Thyroid gland (tissue), 4 donors: ENCODE results near the gene LUC7L. TPM values are rescaled to one million over a fixed set of nuclear protein-coding genes. Genes with fewer than 3 reads are reported as not detected.

Experiments used
- DNase-seq, 2 donors: peaks; one replicate each; pipeline ENCODE4 v3.0.0-alpha.2; 2019
- H3K27ac ChIP-seq, 3 donors: fragments of 200-600 bp; sonication (generic); 1 replicate in 2 of 3; 2 replicates in 1 of 3; pipeline ENCODE4 v1.5.1; 2016 to 2019; ENCODE audit warnings: mild to moderate bottlenecking in 1 of 3, moderate library complexity in 1 of 3
- H3K27me3 ChIP-seq: fragments of 200-600 bp; sonication (generic); one replicate; pipeline ENCODE4 v1.5.1; 2019
- H3K36me3 ChIP-seq, 2 donors: fragments of 200-600 bp; sonication (generic); one replicate each; pipeline ENCODE4 v1.5.1; 2016 to 2019
- H3K4me1 ChIP-seq, 2 donors: fragments of 200-600 bp; sonication (generic); one replicate each; pipeline ENCODE4 v1.5.1; 2017 to 2019
- H3K4me3 ChIP-seq, 3 donors: fragments of 200-600 bp; sonication (generic); replicated peaks in 1 of 3; 1 replicate in 2 of 3; 2 replicates in 1 of 3; pipeline ENCODE4 v1.5.1; 2016; ENCODE audit warnings: mild to moderate bottlenecking in 1 of 3
- H3K9me3 ChIP-seq: fragments of 200-600 bp; sonication (generic); one replicate; pipeline ENCODE4 v1.5.1; 2017
- CTCF ChIP-seq, 6 experiments: fragments of 200-600 bp in 3 of 6; fragments of 450-650 bp in 3 of 6; sonication (generic) in 3 of 6; IDR thresholded peaks; one replicate each; pipeline ENCODE4 v1.5.1; 2016 to 2019; ENCODE audit warnings: antibody characterized with exemption in 6 of 6, mild to moderate bottlenecking in 2 of 6, inconsistent platforms in 1 of 6, moderate library complexity in 1 of 6
- POLR2A ChIP-seq, 2 donors: fragments of 450-650 bp; IDR thresholded peaks; one replicate each; pipeline ENCODE4 v1.6.1; 2017; ENCODE audit warnings: antibody characterized with exemption in 2 of 2, mild to moderate bottlenecking in 2 of 2, moderate library complexity in 1 of 2
- WGBS, 2 donors: methylation state at CpG; one replicate each; pipeline ENCODE4 v1.1.5; 2017; 5-methylcytosine and 5-hydroxymethylcytosine counted together
- intact Hi-C: fragments of 100-400 bp; cut with DNase I; formaldehyde crosslinking; loops from one replicate; pipeline ENCODE4 v1.15.1; 2023
- total RNA-seq, 4 donors: library from RNA; depleted of rRNA; stranded (reverse); fragments of >200 nt; gene quantifications; one replicate each; pipeline ENCODE4 v1.2.3, GENCODE V29; 2016

The LUC7L gene
- total RNA-seq, 4 donors from 2014 or later = 96.6 to 218 (median 149) TPM

- H3K27ac ChIP-seq = no peak overlapping the region
- intact Hi-C loops = no loop called here
- no peak for DNase-seq
- H3K27me3 ChIP-seq = no peaks in the 10 kb centered on the region
- no peak overlapping the region for H3K4me3 ChIP-seq
- no peaks in the 10 kb centered on the region for H3K9me3 ChIP-seq
- 98 to 100% methylated on average over 4 of the region's 4 CpGs for WGBS, 2 donors
- peaks cover 64 to 68% of the 10 kb centered on the region in 2 donors for H3K36me3 ChIP-seq
- no peaks in the 10 kb centered on the region for H3K4me1 ChIP-seq
- TF ChIP-seq CTCF (IDR thresholded peaks at IDR 0.05) (no peak), POLR2A (IDR thresholded peaks at IDR 0.05) (no peak)
Measured at GRCh38 chr16:203246-203645, 26.0 kb downstream of the LUC7L start.

GRCh38 chr16:200388-200787 is 28.9 kb downstream of the LUC7L start:
- WGBS, 2 donors = 84 to 93% methylated on average over 5 of the region's 5 CpGs
- no peak for TF ChIP-seq POLR2A (IDR thresholded peaks at IDR 0.05)
- no peak for TF ChIP-seq CTCF (IDR thresholded peaks at IDR 0.05)
- DNase-seq = no peak
- Histone ChIP-seq H3K4me1 (no peaks in the 10 kb centered on the region), H3K9me3 (no peaks in the 10 kb centered on the region), H3K36me3 (peaks cover 54 to 72% of the 10 kb centered on the region in 2 donors), H3K4me3 (no peak overlapping the region), H3K27ac (no peak overlapping the region), H3K27me3 (no peaks in the 10 kb centered on the region)
- intact Hi-C loops = no loop called here

GRCh38 chr16:194516-194915 is 34.7 kb downstream of the LUC7L start:
- 95 to 96% methylated on average over 6 of the region's 6 CpGs for WGBS, 2 donors
- Histone ChIP-seq H3K9me3 (no peaks in the 10 kb centered on the region), H3K36me3 (peaks cover 71 to 93% of the 10 kb centered on the region in 2 donors), H3K27me3 (no peaks in the 10 kb centered on the region), H3K4me3 (no peak overlapping the region), H3K4me1 (no peaks in the 10 kb centered on the region), H3K27ac (no peak overlapping the region)
- TF ChIP-seq CTCF (IDR thresholded peaks at IDR 0.05) (no peak), POLR2A (IDR thresholded peaks at IDR 0.05) (no peak)
- no peak for DNase-seq
- intact Hi-C loops = no loop called here

GRCh38 chr16:193441-193840 is 35.8 kb downstream of the LUC7L start:
- 95 to 97% methylated on average over 15 of the region's 15 CpGs for WGBS, 2 donors
- peaks cover 74 to 94% of the 10 kb centered on the region in 2 donors for H3K36me3 ChIP-seq
- no peak overlapping the region for H3K27ac ChIP-seq
- H3K4me3 ChIP-seq = no peak overlapping the region
- TF ChIP-seq CTCF (IDR thresholded peaks at IDR 0.05) = no peak
- TF ChIP-seq POLR2A (IDR thresholded peaks at IDR 0.05) = no peak
- DNase-seq = no peak
- no peaks in the 10 kb centered on the region for H3K9me3 ChIP-seq
- H3K4me1 ChIP-seq = no peaks in the 10 kb centered on the region
- no peaks in the 10 kb centered on the region for H3K27me3 ChIP-seq
- intact Hi-C loops = no loop called here

- Histone ChIP-seq H3K27me3 (no peaks in the 10 kb centered on the region), H3K27ac (no peak overlapping the region), H3K4me3 (no peak overlapping the region), H3K4me1 (no peaks in the 10 kb centered on the region), H3K9me3 (no peaks in the 10 kb centered on the region), H3K36me3 (peaks cover 70 to 91% of the 10 kb centered on the region in 2 donors)
- no peak for TF ChIP-seq CTCF (IDR thresholded peaks at IDR 0.05)
- TF ChIP-seq POLR2A (IDR thresholded peaks at IDR 0.05) = no peak
- DNase-seq = no peak
- WGBS, 2 donors = 95% methylated on average over 11 of the region's 11 CpGs
- intact Hi-C loops = no loop called here
Measured at GRCh38 chr16:192686-193085, 36.6 kb downstream of the LUC7L start.
